ENCODE results near the gene PRSS12. TPM values are rescaled to one million over a fixed set of nuclear protein-coding genes. Genes with fewer than 3 reads are reported as not detected.

Gene PRSS12
- total and polyA plus RNA-seq, 2 donors (not counting 3 experiments of a cell fraction or from before 2014, with no cell fraction given) = 0.22 to 0.55 TPM

GRCh38 chr4:118372251-118372650 lies 19.4 kb upstream of the PRSS12 start:
- dilution Hi-C loops (cut with MboI; ENCODE audit: extremely low pct_ligation_motif_present, low sequenced_read_pairs) (no loop called here), intact Hi-C loops (cut with micrococcal nuclease) (no loop called here)

More at GRCh38 chr4:118372251-118372650, 19.4 kb upstream of the PRSS12 start:
- H3K9me1 ChIP-seq (replicated peaks; ENCODE audit: control insufficient read depth, extremely low read depth, insufficient read depth, low read length) = no peaks in the 10 kb centered on the region
- H3K27me3 ChIP-seq (ENCODE audit: control insufficient read depth in 2 of 2, insufficient read depth in 2 of 2, low read length in 2 of 2) = no peaks in the 10 kb centered on the region
- H3K4me2 ChIP-seq (ENCODE audit: insufficient read depth, low read length) = no peak overlapping the region
- no TSS peak for BruUV-seq (replicated peaks)
- no peak for TF ChIP-seq POLR2A (IDR thresholded peaks at IDR 0.05; ENCODE audit: low read depth, low read length)
- no peak for TF ChIP-seq FOS (IDR thresholded peaks at IDR 0.05; ENCODE audit: borderline replicate concordance, insufficient read depth, low read length)
- TF ChIP-seq MAX (IDR thresholded peaks at IDR 0.05; ENCODE audit: insufficient read depth, insufficient read length) = no peak
- no peak for TF ChIP-seq EZH2 (IDR thresholded peaks at IDR 0.05; ENCODE audit: borderline replicate concordance, low read depth, low read length, severe bottlenecking)
- TF ChIP-seq MYC (IDR thresholded peaks at IDR 0.05; ENCODE audit: low read depth, low read length) = no peak
- no peak for TF ChIP-seq POLR2AphosphoS5 (IDR thresholded peaks at IDR 0.05; ENCODE audit: insufficient read depth, low read depth, low read length)
- no peak for TF ChIP-seq CTCF (IDR thresholded peaks at IDR 0.05; ENCODE audit: extremely low read depth in 1 of 2, insufficient read depth in 1 of 2, low read depth in 1 of 2, low read length in 2 of 2)
- DNase-seq (ENCODE audit: low read depth, low spot score) (no peak), FAIRE-seq (no peak)
- H3K79me2 ChIP-seq (ENCODE audit: control insufficient read depth, insufficient read depth, low read length) = no peaks in the 10 kb centered on the region
- POLR2A ChIA-PET = no interaction called here
- H3K4me1 ChIP-seq (ENCODE audit: control insufficient read depth, extremely low read depth, insufficient read depth, low read length) = no peaks in the 10 kb centered on the region
- CTCF ChIA-PET = interaction anchor here (1.2 kb wide), 1 partner anchor 19 kb away, joined by 4 read pairs; the partner anchor contains the start of gene PRSS12
- no peak overlapping the region for H3K4me3 ChIP-seq (replicated peaks in 1 of 3; ENCODE audit: insufficient read depth in 1 of 3, low read depth in 1 of 3, low read length in 3 of 3)
- no peak overlapping the region for H2AFZ ChIP-seq (ENCODE audit: low read depth, low read length)
- no peaks in the 10 kb centered on the region for H4K20me1 ChIP-seq (replicated peaks; ENCODE audit: control insufficient read depth, extremely low read depth, insufficient read depth, low read length)
- H3K9ac ChIP-seq (replicated peaks; ENCODE audit: extremely low read depth, insufficient read depth, low read length) = no peak overlapping the region
- no peak overlapping the region for H3K27ac ChIP-seq (ENCODE audit: insufficient read depth, low read depth, low read length)
- H3K36me3 ChIP-seq (ENCODE audit: control insufficient read depth in 2 of 2, extremely low read depth in 1 of 2, insufficient read depth in 2 of 2, low read length in 2 of 2) = no peaks in the 10 kb centered on the region
- H3K9me3 ChIP-seq (replicated peaks; ENCODE audit: control insufficient read depth, insufficient read depth, low read length) = no peaks in the 10 kb centered on the region

All from endothelial cell of umbilical vein (primary cell).